Natural killer cell (primary cell): ENCODE measurements around the gene TBX15. TPM values are rescaled to one million over a fixed set of nuclear protein-coding genes. Genes with fewer than 3 reads are reported as not detected.

ENCODE experiments used
- ATAC-seq, 3 donors: fragments of 150-1000 bp in 2 of 3; fragments of 200-7000 bp in 1 of 3; cut with Tn5 transposase; 1 replicate in 1 of 3; 2 replicates in 2 of 3; pipeline ENCODE4 v1.10.0; 2021; ENCODE audit warnings: mild to moderate bottlenecking in 2 of 3, moderate library complexity in 2 of 3
- DNase-seq, 2 donors: peaks; one replicate each; pipeline versions ENCODE4 v3.0.0 to v3.0.0-alpha.2; 2013 to 2021; ENCODE audit warnings: mixed read lengths in 1 of 2
- H3K27ac ChIP-seq: one replicate; pipeline ENCODE4 v1.5.1; 2013; ENCODE audit warnings: mild to moderate bottlenecking, low read length
- H3K27me3 ChIP-seq: one replicate; pipeline ENCODE4 v1.6.1; 2013; ENCODE audit warnings: low read length; ENCODE audit not compliant: control insufficient read depth, insufficient read depth
- H3K36me3 ChIP-seq: one replicate; pipeline ENCODE4 v1.6.1; 2013; ENCODE audit warnings: low read length; ENCODE audit not compliant: control insufficient read depth, insufficient read depth
- H3K4me1 ChIP-seq: one replicate; pipeline ENCODE4 v1.6.1; 2013; ENCODE audit warnings: low read length; ENCODE audit not compliant: control insufficient read depth, insufficient read depth
- H3K4me3 ChIP-seq: one replicate; pipeline ENCODE4 v1.5.1; 2013; ENCODE audit warnings: low read length
- H3K9me3 ChIP-seq: one replicate; pipeline ENCODE4 v1.6.1; 2013; ENCODE audit warnings: low read length; ENCODE audit not compliant: control insufficient read depth, insufficient read depth
- H3K27ac Mint-ChIP-seq, 2 donors: one replicate each; pipeline ENCODE4 v1.8.0; 2022; ENCODE audit warnings: mild to moderate bottlenecking in 2 of 2, mixed read lengths in 2 of 2, moderate library complexity in 1 of 2
- H3K27me3 Mint-ChIP-seq, 2 donors: one replicate each; pipeline ENCODE4 v1.8.0; 2022; ENCODE audit warnings: low read depth in 2 of 2, mixed read lengths in 2 of 2
- H3K36me3 Mint-ChIP-seq: one replicate; pipeline ENCODE4 v1.8.0; 2022; ENCODE audit warnings: mixed read lengths
- H3K4me1 Mint-ChIP-seq, 2 donors: one replicate each; pipeline ENCODE4 v1.8.0; 2022; ENCODE audit warnings: mixed read lengths in 2 of 2
- H3K4me3 Mint-ChIP-seq: one replicate; pipeline ENCODE4 v1.8.0; 2022; ENCODE audit warnings: mild to moderate bottlenecking, moderate library complexity, mixed read lengths
- H3K9me3 Mint-ChIP-seq, 2 donors: one replicate each; pipeline ENCODE4 v1.8.0; 2022; ENCODE audit warnings: mixed read lengths in 2 of 2
- CTCF ChIP-seq: fragments of 200-600 bp; IDR thresholded peaks from one replicate; pipeline ENCODE4 v1.8.0; 2022; ENCODE audit warnings: antibody characterized with exemption
- WGBS: methylation state at CpG from one replicate; pipeline ENCODE4 v1.1.7; 2013; ENCODE audit warnings: missing lambda C conversion rate; ENCODE audit not compliant: insufficient coverage; 5-methylcytosine and 5-hydroxymethylcytosine counted together
- intact Hi-C: fragments of 100-400 bp; cut with micrococcal nuclease; formaldehyde crosslinking; loops from one replicate; pipeline ENCODE4 v1.14.2; 2022
- total RNA-seq, 4 donors: library from RNA; stranded (reverse); fragments of 120-200 nt in 1 of 4; gene quantifications; one replicate each; pipeline versions ENCODE4 v1.2.3 to v1.2.4, GENCODE V29; 2013 to 2022

The TBX15 gene
- total RNA-seq, 3 donors from 2014 or later (not counting 1 experiment from before 2014, with no cell fraction given): not detected

DNA sequence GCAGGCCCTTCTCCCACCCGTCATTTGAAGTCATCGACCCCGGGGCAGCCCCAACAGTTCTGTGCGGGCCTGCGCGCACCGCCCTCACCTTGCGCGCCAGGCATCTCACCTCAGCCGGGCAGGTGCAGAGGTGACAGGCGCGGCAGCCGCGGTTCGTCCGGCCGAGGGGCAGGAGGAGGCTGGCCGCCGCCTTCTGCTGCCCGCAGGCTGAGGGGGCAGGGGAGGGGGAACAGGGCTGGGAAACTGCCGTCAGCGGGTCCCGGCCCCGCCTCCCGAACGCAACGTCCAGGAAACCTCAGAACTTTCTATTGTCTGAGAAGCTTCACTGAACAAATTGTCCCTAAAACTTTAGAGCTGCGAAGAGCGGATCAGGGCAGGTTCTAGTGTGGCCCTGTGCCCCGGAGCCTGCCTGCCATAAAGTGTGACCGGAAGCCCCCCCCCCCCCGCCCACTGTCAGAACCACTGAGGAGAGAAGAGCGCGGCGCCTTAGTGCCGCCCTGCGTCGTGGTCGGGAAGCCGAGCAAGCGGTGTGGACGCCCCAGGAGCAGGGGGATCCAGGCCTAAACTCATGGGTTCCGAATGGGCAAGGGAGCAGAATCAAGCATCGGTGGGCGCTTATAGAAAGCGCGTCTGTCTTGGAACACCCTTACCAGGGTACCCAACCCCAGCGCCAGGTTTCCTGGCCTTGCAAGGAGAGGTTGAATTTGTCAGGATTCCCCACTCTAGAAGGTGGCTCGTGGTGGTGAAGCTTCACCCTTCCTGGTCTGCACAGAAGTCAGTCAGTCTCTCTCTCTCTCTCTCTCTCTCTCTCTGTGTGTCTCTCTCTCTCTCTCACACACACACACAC is 13.3 kb upstream of the TBX15 start:
- peak overlapping the region; percentile 21 for H3K4me3 Mint-ChIP-seq
- H3K27ac Mint-ChIP-seq: peak overlapping the region in 1 of 2 donors; percentile 68
- Histone ChIP-seq H3K4me1 (peaks cover 24% of the 10 kb centered on the region), H3K4me3 (no peak overlapping the region), H3K27me3 (peaks cover 77% of the 10 kb centered on the region), H3K9me3 (peaks cover 12% of the 10 kb centered on the region), H3K36me3 (no peaks in the 10 kb centered on the region), H3K27ac (no peak overlapping the region)
- H3K4me1 Mint-ChIP-seq: peaks cover 0 to 13% of the 10 kb centered on the region in 2 donors
- no peak for TF ChIP-seq CTCF
- peaks cover 72 to 82% of the 10 kb centered on the region in 2 donors for H3K27me3 Mint-ChIP-seq
- intact Hi-C loops: no loop called here
- no peak for DNase-seq
- peaks cover 7% of the 10 kb centered on the region for H3K36me3 Mint-ChIP-seq
- peak in 2 of 3 donors; percentile 18 to 45 for ATAC-seq
- 7% methylated on average over 47 of the region's 49 CpGs for WGBS
- H3K9me3 Mint-ChIP-seq: peaks cover 0 to 2% of the 10 kb centered on the region in 2 donors

DNA sequence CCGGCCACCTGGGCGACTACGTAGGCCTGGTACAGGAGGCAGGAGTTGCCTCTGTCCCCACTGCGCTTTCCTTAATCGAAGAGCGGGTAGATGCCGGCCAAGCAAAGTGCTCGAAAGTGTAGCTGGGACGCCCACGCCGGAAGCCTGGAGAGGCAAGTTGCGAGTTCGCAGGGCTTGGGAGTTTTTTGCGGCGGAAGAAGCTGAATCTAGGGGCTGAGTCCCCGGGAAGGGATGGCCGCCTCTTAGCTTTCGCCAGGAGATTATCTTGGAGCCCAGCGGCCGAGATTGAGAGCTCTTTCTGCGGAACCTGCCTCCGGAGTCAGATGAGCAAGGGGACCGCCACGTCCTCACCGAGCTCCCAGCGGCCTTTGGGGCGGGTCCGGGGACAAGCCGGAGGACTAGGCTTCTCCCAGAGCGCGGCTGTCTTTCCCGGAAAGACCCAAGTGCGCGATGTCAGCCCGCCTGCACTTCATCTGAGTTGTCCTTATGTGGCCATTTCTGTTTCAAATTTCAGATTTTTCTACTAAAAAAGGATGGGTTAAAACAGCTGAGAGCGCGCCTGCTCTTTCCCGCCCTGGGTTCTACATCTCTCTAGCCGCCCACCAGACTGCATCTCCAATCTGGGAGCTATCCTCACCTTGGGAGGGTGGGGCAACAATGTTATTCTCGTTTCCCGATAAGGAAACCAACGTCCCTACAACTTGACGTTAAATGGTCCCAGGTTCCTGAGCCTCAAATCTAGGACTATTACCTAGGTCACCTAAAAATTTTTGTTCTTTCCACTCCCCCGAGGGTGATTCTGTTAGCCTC is 12.4 kb upstream of the TBX15 start:
- no peak overlapping the region for H3K27ac Mint-ChIP-seq
- H3K27me3 Mint-ChIP-seq: peaks cover 70 to 78% of the 10 kb centered on the region in 2 donors
- ATAC-seq (no peak), DNase-seq (no peak)
- TF ChIP-seq CTCF: no peak
- Histone ChIP-seq H3K4me3 (no peak overlapping the region), H3K27me3 (peaks cover 76% of the 10 kb centered on the region), H3K36me3 (no peaks in the 10 kb centered on the region), H3K9me3 (peaks cover 12% of the 10 kb centered on the region), H3K27ac (no peak overlapping the region), H3K4me1 (peaks cover 24% of the 10 kb centered on the region)
- H3K4me1 Mint-ChIP-seq: peaks cover 0 to 13% of the 10 kb centered on the region in 2 donors
- peaks cover 7% of the 10 kb centered on the region for H3K36me3 Mint-ChIP-seq
- H3K9me3 Mint-ChIP-seq: peaks cover 0 to 2% of the 10 kb centered on the region in 2 donors
- peak overlapping the region; percentile 21 for H3K4me3 Mint-ChIP-seq
- WGBS: 8% methylated on average over 44 of the region's 44 CpGs
- intact Hi-C loops: no loop called here

DNA sequence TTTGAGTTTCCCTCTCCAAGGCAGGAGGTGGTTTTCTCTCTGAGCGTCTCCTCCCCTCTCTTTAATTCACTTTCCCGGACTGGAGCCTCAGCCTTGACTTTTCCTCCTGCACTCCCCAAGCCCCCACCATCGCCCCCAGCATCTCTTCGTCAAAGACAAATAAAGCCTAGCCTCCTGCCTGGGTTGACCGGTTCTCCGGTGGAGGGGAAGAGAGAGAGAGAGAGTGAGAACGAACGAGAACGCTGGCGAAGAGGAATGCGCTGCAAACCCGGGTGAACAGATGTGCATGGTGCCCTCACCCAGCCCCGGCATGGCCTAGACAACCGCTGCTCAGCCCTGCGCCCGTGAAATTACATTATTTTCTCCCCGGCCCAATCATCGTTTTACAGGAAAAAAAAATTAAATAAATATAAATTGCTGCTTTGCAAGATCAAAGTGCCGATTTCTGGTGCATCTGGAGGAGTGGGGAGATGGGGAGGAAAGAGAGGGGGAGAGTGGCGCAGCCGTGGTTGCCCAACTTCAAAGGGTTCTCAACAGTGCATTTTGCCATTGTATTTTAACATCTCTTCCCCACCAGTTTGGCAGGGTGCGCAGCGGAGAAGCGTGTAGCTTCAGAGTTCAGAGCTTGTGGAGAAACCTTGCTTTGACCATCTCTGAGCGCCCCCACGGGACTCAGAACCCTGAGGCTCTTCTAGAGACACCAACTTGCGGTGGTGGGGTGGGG is 11.4 kb upstream of the TBX15 start:
- peaks cover 67 to 78% of the 10 kb centered on the region in 2 donors for H3K27me3 Mint-ChIP-seq
- H3K4me3 Mint-ChIP-seq: no peak overlapping the region
- TF ChIP-seq CTCF: no peak
- peaks cover 7% of the 10 kb centered on the region for H3K36me3 Mint-ChIP-seq
- no peak overlapping the region for H3K27ac Mint-ChIP-seq
- H3K9me3 ChIP-seq: peaks cover 12% of the 10 kb centered on the region
- intact Hi-C loops: no loop called here
- H3K36me3 ChIP-seq: no peaks in the 10 kb centered on the region
- H3K4me3 ChIP-seq: no peak overlapping the region
- no peak overlapping the region for H3K27ac ChIP-seq
- H3K4me1 ChIP-seq: peaks cover 24% of the 10 kb centered on the region
- 10% methylated on average over 23 of the region's 27 CpGs for WGBS
- ATAC-seq: no peak
- peaks cover 77% of the 10 kb centered on the region for H3K27me3 ChIP-seq
- H3K9me3 Mint-ChIP-seq: peaks cover 0 to 2% of the 10 kb centered on the region in 2 donors
- DNase-seq: no peak
- H3K4me1 Mint-ChIP-seq: peaks cover 0 to 13% of the 10 kb centered on the region in 2 donors
